ENCODE data around the gene DTNBP1. TPM values are rescaled to one million over a fixed set of nuclear protein-coding genes. Genes with fewer than 3 reads are reported as not detected.

DTNBP1 gene
- total and polyA plus RNA-seq, 2 of the 13 experiments (the other 11 are each of a cell fraction or from before 2014, with no cell fraction given): 6.6 to 19.1 TPM

DNA sequence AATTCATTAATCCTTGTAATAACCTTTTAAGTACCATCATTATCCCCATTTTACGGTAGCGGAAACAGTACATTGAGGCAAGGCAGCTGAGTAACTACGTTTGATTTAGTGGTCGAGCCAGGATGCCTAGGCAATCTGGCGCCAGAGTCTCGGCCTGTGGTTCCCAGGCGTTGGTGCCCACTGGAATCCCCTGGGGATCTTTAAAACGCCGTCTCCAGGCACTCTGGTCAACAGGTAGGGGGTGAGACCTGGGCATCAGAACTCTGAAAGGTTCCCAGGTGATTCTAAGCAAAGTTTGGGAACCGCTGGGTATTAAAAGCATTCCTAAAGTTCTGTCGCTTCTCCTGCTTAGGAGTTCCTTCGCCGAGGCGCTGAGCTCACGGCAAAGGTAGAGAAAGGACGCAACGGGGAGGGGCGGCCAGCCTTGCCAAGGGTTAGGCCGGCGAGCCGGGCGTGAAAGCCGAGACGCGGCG lies 939 bp downstream of the DTNBP1 start (continued):
- TF ChIP-seq, protein P1, sequence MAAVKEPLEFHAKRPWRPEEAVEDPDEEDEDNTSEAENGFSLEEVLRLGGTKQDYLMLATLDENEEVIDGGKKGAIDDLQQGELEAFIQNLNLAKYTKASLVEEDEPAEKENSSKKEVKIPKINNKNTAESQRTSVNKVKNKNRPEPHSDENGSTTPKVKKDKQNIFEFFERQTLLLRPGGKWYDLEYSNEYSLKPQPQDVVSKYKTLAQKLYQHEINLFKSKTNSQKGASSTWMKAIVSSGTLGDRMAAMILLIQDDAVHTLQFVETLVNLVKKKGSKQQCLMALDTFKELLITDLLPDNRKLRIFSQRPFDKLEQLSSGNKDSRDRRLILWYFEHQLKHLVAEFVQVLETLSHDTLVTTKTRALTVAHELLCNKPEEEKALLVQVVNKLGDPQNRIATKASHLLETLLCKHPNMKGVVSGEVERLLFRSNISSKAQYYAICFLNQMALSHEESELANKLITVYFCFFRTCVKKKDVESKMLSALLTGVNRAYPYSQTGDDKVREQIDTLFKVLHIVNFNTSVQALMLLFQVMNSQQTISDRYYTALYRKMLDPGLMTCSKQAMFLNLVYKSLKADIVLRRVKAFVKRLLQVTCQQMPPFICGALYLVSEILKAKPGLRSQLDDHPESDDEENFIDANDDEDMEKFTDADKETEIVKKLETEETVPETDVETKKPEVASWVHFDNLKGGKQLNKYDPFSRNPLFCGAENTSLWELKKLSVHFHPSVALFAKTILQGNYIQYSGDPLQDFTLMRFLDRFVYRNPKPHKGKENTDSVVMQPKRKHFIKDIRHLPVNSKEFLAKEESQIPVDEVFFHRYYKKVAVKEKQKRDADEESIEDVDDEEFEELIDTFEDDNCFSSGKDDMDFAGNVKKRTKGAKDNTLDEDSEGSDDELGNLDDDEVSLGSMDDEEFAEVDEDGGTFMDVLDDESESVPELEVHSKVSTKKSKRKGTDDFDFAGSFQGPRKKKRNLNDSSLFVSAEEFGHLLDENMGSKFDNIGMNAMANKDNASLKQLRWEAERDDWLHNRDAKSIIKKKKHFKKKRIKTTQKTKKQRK (IDR thresholded peaks at IDR 0.05; ENCODE audit: low read length): no peak
- TF ChIP-seq ZNF619 (CRISPR knock-in tag; IDR thresholded peaks at IDR 0.05) (no peak), GATAD1 (CRISPR knock-in tag; IDR thresholded peaks at IDR 0.05) (no peak), POLR2AphosphoS5 (IDR thresholded peaks at IDR 0.05; ENCODE audit: low read depth, low read length) (no peak), ZNF224 (CRISPR knock-in tag; IDR thresholded peaks at IDR 0.05) (0 out of 2 replicates have a peak, but pooled peaks have one; percentile 36), NFIB (CRISPR knock-in tag; IDR thresholded peaks at IDR 0.05; ENCODE audit: borderline replicate concordance) (no peak), ZBTB20 (CRISPR knock-in tag; IDR thresholded peaks at IDR 0.05; ENCODE audit: borderline replicate concordance, low read depth) (no peak), SKI (IDR thresholded peaks at IDR 0.05; ENCODE audit: partially characterized antibody) (no peak), JUN (CRISPR knock-in tag; IDR thresholded peaks at IDR 0.05) (no peak), RELA (CRISPR knock-in tag; IDR thresholded peaks at IDR 0.05) (peak; percentile 37; the same call in 1 of the 2 replicates), ZBTB1 (CRISPR knock-in tag; IDR thresholded peaks at IDR 0.05; ENCODE audit: borderline replicate concordance) (0 out of 2 replicates have a peak, but pooled peaks have one; percentile 41), ZNF775 (CRISPR knock-in tag; IDR thresholded peaks at IDR 0.05; ENCODE audit: borderline replicate concordance) (no peak), ZNF879 (CRISPR knock-in tag; IDR thresholded peaks at IDR 0.05) (no peak; the same call in 1 of the 2 replicates), SMAD9 (CRISPR knock-in tag; IDR thresholded peaks at IDR 0.05) (no peak), ZNF333 (CRISPR knock-in tag; IDR thresholded peaks at IDR 0.05; ENCODE audit: borderline replicate concordance) (no peak), NBN (conservative IDR thresholded peaks at IDR 0.05) (no peak), TARDBP (CRISPR knock-in tag; IDR thresholded peaks at IDR 0.05) (no peak), JARID2 (CRISPR knock-in tag; IDR thresholded peaks at IDR 0.05; ENCODE audit: insufficient replicate concordance) (no peak), JUND (CRISPR knock-in tag; IDR thresholded peaks at IDR 0.05) (no peak)
- TF ChIP-seq, protein P2, sequence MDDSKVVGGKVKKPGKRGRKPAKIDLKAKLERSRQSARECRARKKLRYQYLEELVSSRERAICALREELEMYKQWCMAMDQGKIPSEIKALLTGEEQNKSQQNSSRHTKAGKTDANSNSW (CRISPR knock-in tag; IDR thresholded peaks at IDR 0.05; ENCODE audit: borderline replicate concordance): no peak
- TF ChIP-seq, protein P3, sequence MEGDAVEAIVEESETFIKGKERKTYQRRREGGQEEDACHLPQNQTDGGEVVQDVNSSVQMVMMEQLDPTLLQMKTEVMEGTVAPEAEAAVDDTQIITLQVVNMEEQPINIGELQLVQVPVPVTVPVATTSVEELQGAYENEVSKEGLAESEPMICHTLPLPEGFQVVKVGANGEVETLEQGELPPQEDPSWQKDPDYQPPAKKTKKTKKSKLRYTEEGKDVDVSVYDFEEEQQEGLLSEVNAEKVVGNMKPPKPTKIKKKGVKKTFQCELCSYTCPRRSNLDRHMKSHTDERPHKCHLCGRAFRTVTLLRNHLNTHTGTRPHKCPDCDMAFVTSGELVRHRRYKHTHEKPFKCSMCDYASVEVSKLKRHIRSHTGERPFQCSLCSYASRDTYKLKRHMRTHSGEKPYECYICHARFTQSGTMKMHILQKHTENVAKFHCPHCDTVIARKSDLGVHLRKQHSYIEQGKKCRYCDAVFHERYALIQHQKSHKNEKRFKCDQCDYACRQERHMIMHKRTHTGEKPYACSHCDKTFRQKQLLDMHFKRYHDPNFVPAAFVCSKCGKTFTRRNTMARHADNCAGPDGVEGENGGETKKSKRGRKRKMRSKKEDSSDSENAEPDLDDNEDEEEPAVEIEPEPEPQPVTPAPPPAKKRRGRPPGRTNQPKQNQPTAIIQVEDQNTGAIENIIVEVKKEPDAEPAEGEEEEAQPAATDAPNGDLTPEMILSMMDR (CRISPR knock-in tag; IDR thresholded peaks at IDR 0.05): no peak
- TF ChIP-seq, protein P4, sequence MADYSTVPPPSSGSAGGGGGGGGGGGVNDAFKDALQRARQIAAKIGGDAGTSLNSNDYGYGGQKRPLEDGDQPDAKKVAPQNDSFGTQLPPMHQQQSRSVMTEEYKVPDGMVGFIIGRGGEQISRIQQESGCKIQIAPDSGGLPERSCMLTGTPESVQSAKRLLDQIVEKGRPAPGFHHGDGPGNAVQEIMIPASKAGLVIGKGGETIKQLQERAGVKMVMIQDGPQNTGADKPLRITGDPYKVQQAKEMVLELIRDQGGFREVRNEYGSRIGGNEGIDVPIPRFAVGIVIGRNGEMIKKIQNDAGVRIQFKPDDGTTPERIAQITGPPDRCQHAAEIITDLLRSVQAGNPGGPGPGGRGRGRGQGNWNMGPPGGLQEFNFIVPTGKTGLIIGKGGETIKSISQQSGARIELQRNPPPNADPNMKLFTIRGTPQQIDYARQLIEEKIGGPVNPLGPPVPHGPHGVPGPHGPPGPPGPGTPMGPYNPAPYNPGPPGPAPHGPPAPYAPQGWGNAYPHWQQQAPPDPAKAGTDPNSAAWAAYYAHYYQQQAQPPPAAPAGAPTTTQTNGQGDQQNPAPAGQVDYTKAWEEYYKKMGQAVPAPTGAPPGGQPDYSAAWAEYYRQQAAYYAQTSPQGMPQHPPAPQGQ (CRISPR knock-in tag; IDR thresholded peaks at IDR 0.05; ENCODE audit: borderline replicate concordance): no peak; the same call in 1 of the 2 replicates
- TF ChIP-seq, protein P5, sequence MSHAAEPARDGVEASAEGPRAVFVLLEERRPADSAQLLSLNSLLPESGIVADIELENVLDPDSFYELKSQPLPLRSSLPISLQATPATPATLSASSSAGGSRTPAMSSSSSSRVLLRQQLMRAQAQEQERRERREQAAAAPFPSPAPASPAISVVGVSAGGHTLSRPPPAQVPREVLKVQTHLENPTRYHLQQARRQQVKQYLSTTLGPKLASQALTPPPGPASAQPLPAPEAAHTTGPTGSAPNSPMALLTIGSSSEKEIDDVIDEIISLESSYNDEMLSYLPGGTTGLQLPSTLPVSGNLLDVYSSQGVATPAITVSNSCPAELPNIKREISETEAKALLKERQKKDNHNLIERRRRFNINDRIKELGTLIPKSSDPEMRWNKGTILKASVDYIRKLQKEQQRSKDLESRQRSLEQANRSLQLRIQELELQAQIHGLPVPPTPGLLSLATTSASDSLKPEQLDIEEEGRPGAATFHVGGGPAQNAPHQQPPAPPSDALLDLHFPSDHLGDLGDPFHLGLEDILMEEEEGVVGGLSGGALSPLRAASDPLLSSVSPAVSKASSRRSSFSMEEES (CRISPR knock-in tag; IDR thresholded peaks at IDR 0.05): no peak

All from HepG2 (cell line).